Endothelial cell of umbilical vein (primary cell): ENCODE measurements around the gene SRD5A1. TPM values are rescaled to one million over a fixed set of nuclear protein-coding genes. Genes with fewer than 3 reads are reported as not detected.

ENCODE experiments used
- BruUV-seq: library from RNA; stranded (reverse); fragments of 400-500 nt; replicated peaks from 2 replicates; lab custom pipeline; 2021; lab: Mats Ljungman, UMichigan
- CTCF ChIA-PET: fragments of 300-600, 350-600 bp; sonication (Branson Sonifier 250); formaldehyde crosslinking; loops from one replicate; lab custom pipeline; 2021; ENCODE audit warnings: antibody characterized with exemption, inconsistent platforms; lab: Charles Lee
- POLR2A ChIA-PET: fragments of 300-600, 350-600 bp; sonication (Branson Sonifier 250); formaldehyde crosslinking; loops from one replicate; lab custom pipeline; 2021; ENCODE audit warnings: antibody characterized with exemption, inconsistent platforms; lab: Charles Lee
- DNase-seq: peaks from one replicate; pipeline ENCODE4 v3.0.0-alpha.2; 2011; ENCODE audit warnings: low read depth, low spot score
- FAIRE-seq: peaks from 2 replicates; lab custom pipeline; 2011; peaks lifted over from hg19 to GRCh38; lab: Jason Lieb, UNC
- H2AFZ ChIP-seq: 2 replicates; pipeline ENCODE4 v1.6.0; 2012; ENCODE audit warnings: low read depth, low read length, control low read depth, inconsistent platforms
- H3K27ac ChIP-seq: 2 replicates; pipeline ENCODE4 v1.5.1; 2011; ENCODE audit warnings: low read depth, mild to moderate bottlenecking, control low read depth, low read length, moderate library complexity; ENCODE audit not compliant: insufficient read depth
- H3K27me3 ChIP-seq, 2 experiments: 2 replicates each; pipeline versions ENCODE4 v1.6.0 to v1.6.1; 2011; ENCODE audit warnings: low read length in 2 of 2, mixed read lengths in 1 of 2; ENCODE audit not compliant: control insufficient read depth in 2 of 2, insufficient read depth in 2 of 2
- H3K36me3 ChIP-seq, 2 experiments: 2 replicates in 1 of 2; 3 replicates in 1 of 2; pipeline ENCODE4 v1.5.1; 2011; ENCODE audit warnings: low read length in 2 of 2, mild to moderate bottlenecking in 1 of 2, moderate library complexity in 1 of 2; ENCODE audit not compliant: control insufficient read depth in 2 of 2, insufficient read depth in 2 of 2; ENCODE audit errors: extremely low read depth in 1 of 2
- H3K4me1 ChIP-seq: 3 replicates; pipeline ENCODE4 v1.5.1; 2011; ENCODE audit warnings: mild to moderate bottlenecking, low read length; ENCODE audit not compliant: control insufficient read depth, insufficient read depth; ENCODE audit errors: extremely low read depth
- H3K4me2 ChIP-seq: 2 replicates; pipeline ENCODE4 v1.6.1; 2011; ENCODE audit warnings: low read length, control low read depth, mixed read lengths; ENCODE audit not compliant: insufficient read depth
- H3K4me3 ChIP-seq, 3 experiments: fragments of 200-600 bp in 1 of 3; sonication (generic), shearing (Covaris generic) in 1 of 3; replicated peaks in 1 of 3; 2 replicates each; pipeline ENCODE4 v1.5.1; 2011 to 2016; ENCODE audit warnings: control low read depth in 3 of 3, low read length in 3 of 3, mild to moderate bottlenecking in 2 of 3, inconsistent platforms in 1 of 3, low read depth in 1 of 3, moderate library complexity in 1 of 3; ENCODE audit not compliant: insufficient read depth in 1 of 3
- H3K79me2 ChIP-seq: 2 replicates; pipeline ENCODE4 v1.6.0; 2012; ENCODE audit warnings: low read length, inconsistent platforms; ENCODE audit not compliant: control insufficient read depth, insufficient read depth
- H3K9ac ChIP-seq: replicated peaks from 2 replicates; pipeline ENCODE3; 2011; ENCODE audit warnings: low read length, control low read depth; ENCODE audit not compliant: insufficient read depth; ENCODE audit errors: extremely low read depth
- H3K9me1 ChIP-seq: replicated peaks from 3 replicates; pipeline ENCODE4 v1.6.0; 2011; ENCODE audit warnings: mild to moderate bottlenecking, low read length; ENCODE audit not compliant: control insufficient read depth, insufficient read depth; ENCODE audit errors: extremely low read depth
- H3K9me3 ChIP-seq: replicated peaks from 2 replicates; pipeline ENCODE4 v1.5.1; 2012; ENCODE audit warnings: low read length, inconsistent platforms; ENCODE audit not compliant: control insufficient read depth, insufficient read depth
- H4K20me1 ChIP-seq: replicated peaks from 2 replicates; pipeline ENCODE3; 2011; ENCODE audit warnings: mild to moderate bottlenecking, low read length; ENCODE audit not compliant: control insufficient read depth, insufficient read depth; ENCODE audit errors: extremely low read depth
- EZH2 ChIP-seq: IDR thresholded peaks from 2 replicates; pipeline ENCODE4 v1.6.1; 2012; ENCODE audit warnings: borderline replicate concordance, low read depth, mild to moderate bottlenecking, moderate library complexity, low read length, inconsistent platforms; ENCODE audit not compliant: severe bottlenecking
- FOS ChIP-seq: IDR thresholded peaks from 2 replicates; pipeline ENCODE4 v1.6.1; 2011; ENCODE audit warnings: mild to moderate bottlenecking, low read length, moderate library complexity, borderline replicate concordance; ENCODE audit not compliant: insufficient read depth
- GATA2 ChIP-seq: IDR thresholded peaks from 2 replicates; pipeline ENCODE4 v1.7.0; 2011; ENCODE audit warnings: low read depth, mild to moderate bottlenecking, moderate library complexity, mixed read lengths, low read length; ENCODE audit not compliant: insufficient read length, insufficient read depth
- JUN ChIP-seq: IDR thresholded peaks from 2 replicates; pipeline ENCODE4 v1.6.1; 2011; ENCODE audit warnings: borderline replicate concordance, low read depth; ENCODE audit not compliant: insufficient read length, insufficient read depth
- MYC ChIP-seq: IDR thresholded peaks from one replicate; pipeline ENCODE4 v1.6.1; 2011; ENCODE audit warnings: mild to moderate bottlenecking, low read depth, low read length
- POLR2A ChIP-seq: IDR thresholded peaks from 2 replicates; pipeline ENCODE4 v1.6.1; 2012; ENCODE audit warnings: low read depth, mild to moderate bottlenecking, control low read depth, low read length
- POLR2AphosphoS5 ChIP-seq: IDR thresholded peaks from 2 replicates; pipeline ENCODE4 v1.6.1; 2012; ENCODE audit warnings: low read depth, mild to moderate bottlenecking, control low read depth, low read length, moderate library complexity; ENCODE audit not compliant: insufficient read depth
- dilution Hi-C: fragments of 300-500 bp; cut with MboI; formaldehyde crosslinking; loops from one replicate; pipeline ENCODE4 v1.15.0; 2019; ENCODE audit warnings: low sequenced_read_pairs; ENCODE audit not compliant: extremely low pct_ligation_motif_present
- intact Hi-C: fragments of 100-400 bp; cut with micrococcal nuclease; formaldehyde crosslinking; loops from one replicate; pipeline ENCODE4 v1.10.0; 2022
- polyA plus RNA-seq, 4 experiments: library from polyadenylated mRNA; depleted of rRNA in 3 of 4; stranded (reverse) in 3 of 4; unstranded in 1 of 4; fragments of >200 nt; gene quantifications; 2 replicates each; pipeline versions ENCODE4 v1.2.1 to v1.2.3, GENCODE V29; 2011 to 2012; ENCODE audit warnings: missing spikeins in 1 of 4
- total RNA-seq: library from RNA; stranded (reverse); gene quantifications from 2 replicates; pipeline ENCODE4 v1.2.3, GENCODE V29; 2021
- TF ChIP-seq, protein P1 (sequence below), 2 donors: IDR thresholded peaks; 1 replicate in 1 of 2; 2 replicates in 1 of 2; pipeline ENCODE4 v1.5.1; 2011; ENCODE audit warnings: low read length in 2 of 2, mild to moderate bottlenecking in 2 of 2, moderate library complexity in 2 of 2, control low read depth in 1 of 2, inconsistent platforms in 1 of 2, low read depth in 1 of 2; ENCODE audit not compliant: insufficient read depth in 1 of 2; ENCODE audit errors: extremely low read depth in 1 of 2
- TF ChIP-seq, protein P2 (sequence below): IDR thresholded peaks from 2 replicates; pipeline ENCODE4 v1.6.1; 2011; ENCODE audit not compliant: insufficient read depth, insufficient read length

Gene SRD5A1
- total and polyA plus RNA-seq, 2 donors (not counting 3 experiments of a cell fraction or from before 2014, with no cell fraction given): 11.6 to 14.8 TPM

DNA sequence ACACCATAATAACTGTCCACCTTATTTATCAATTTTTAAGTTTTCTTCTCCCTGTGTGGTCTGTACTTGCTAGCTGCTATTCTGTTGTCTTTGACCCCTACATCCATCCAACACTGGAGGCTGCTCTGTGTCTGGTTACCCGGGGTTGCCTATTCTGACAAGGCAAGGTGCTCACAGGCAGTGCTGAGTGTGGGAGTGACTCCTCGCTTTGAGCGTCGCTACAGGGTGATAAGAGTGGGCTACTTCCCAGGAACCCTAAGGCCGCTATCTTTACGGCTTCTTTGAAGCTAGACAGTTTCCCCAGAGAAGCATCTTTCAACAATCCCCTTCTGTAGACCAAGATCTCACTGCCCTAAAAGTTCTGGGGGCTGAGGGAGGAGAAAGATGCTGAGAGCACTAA, 35.7 kb upstream of the SRD5A1 start:
- BruUV-seq: no TSS peak
- dilution Hi-C loops (no loop called here), intact Hi-C loops (no loop called here)
- ChIA-PET CTCF (no interaction called here), POLR2A (no interaction called here)
- Histone ChIP-seq H3K9me1 (no peaks in the 10 kb centered on the region), H3K79me2 (no peaks in the 10 kb centered on the region), H3K4me2 (no peak overlapping the region), H3K27ac (no peak overlapping the region), H3K9me3 (no peaks in the 10 kb centered on the region), H3K9ac (no peak overlapping the region), H4K20me1 (peaks cover 2% of the 10 kb centered on the region), H3K4me3 (no peak overlapping the region), H3K36me3 (peaks cover 28 to 32% of the 10 kb centered on the region in 2 experiments), H2AFZ (no peak overlapping the region), H3K27me3 (no peaks in the 10 kb centered on the region), H3K4me1 (no peaks in the 10 kb centered on the region)
- TF ChIP-seq GATA2 (no peak), POLR2A (no peak), POLR2AphosphoS5 (no peak), JUN (no peak), FOS (no peak), EZH2 (no peak), MYC (no peak)
- TF ChIP-seq, protein P1, sequence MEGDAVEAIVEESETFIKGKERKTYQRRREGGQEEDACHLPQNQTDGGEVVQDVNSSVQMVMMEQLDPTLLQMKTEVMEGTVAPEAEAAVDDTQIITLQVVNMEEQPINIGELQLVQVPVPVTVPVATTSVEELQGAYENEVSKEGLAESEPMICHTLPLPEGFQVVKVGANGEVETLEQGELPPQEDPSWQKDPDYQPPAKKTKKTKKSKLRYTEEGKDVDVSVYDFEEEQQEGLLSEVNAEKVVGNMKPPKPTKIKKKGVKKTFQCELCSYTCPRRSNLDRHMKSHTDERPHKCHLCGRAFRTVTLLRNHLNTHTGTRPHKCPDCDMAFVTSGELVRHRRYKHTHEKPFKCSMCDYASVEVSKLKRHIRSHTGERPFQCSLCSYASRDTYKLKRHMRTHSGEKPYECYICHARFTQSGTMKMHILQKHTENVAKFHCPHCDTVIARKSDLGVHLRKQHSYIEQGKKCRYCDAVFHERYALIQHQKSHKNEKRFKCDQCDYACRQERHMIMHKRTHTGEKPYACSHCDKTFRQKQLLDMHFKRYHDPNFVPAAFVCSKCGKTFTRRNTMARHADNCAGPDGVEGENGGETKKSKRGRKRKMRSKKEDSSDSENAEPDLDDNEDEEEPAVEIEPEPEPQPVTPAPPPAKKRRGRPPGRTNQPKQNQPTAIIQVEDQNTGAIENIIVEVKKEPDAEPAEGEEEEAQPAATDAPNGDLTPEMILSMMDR (IDR thresholded peaks at IDR 0.05; ENCODE audit: extremely low read depth in 1 of 2, insufficient read depth in 1 of 2, low read depth in 1 of 2, low read length in 2 of 2): no peak
- TF ChIP-seq, protein P2, sequence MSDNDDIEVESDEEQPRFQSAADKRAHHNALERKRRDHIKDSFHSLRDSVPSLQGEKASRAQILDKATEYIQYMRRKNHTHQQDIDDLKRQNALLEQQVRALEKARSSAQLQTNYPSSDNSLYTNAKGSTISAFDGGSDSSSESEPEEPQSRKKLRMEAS: no peak
- DNase-seq (no peak), FAIRE-seq (no peak)
